HG03196 (cell line): ENCODE measurements around the gene EPB41L4A.

ENCODE experiments used
- ATAC-seq: cut with Tn5 transposase; IDR thresholded peaks from one replicate; pipeline ENCODE4 v1.9.1; 2021; ENCODE audit not compliant: unreplicated experiment

Gene EPB41L4A

GRCh38 chr5:112121258-112121657 is 297.8 kb downstream of the EPB41L4A start:
- ATAC-seq, result no peak

GRCh38 chr5:112119969-112120368 is 299.1 kb downstream of the EPB41L4A start:
- ATAC-seq, result no peak

- ATAC-seq, result no peak
Observed at GRCh38 chr5:112119508-112119907, 299.6 kb downstream of the EPB41L4A start.

- ATAC-seq, result no peak
Observed at GRCh38 chr5:112117551-112117950, 301.5 kb downstream of the EPB41L4A start.

- no peak for ATAC-seq
Observed at GRCh38 chr5:112116371-112116770, 302.7 kb downstream of the EPB41L4A start.

- ATAC-seq, result no peak
Observed at GRCh38 chr5:112113565-112113964, 305.5 kb downstream of the EPB41L4A start.
